Ramos (cell line): Measurements from ENCODE around the gene SUCO.
"Not testable (repeated sequence)": the region's sequence is repeated elsewhere in the genome, so short reads cannot be mapped to it uniquely, and the experiment has no call there.

Experiments used
- in situ Hi-C: fragments of 300-500 bp; cut with MboI; formaldehyde crosslinking; loops from one replicate; pipeline ENCODE4 v1.14.3; 2022; ENCODE audit warnings: low sequenced_read_pairs; ENCODE audit not compliant: unreplicated experiment

The SUCO gene

DNA sequence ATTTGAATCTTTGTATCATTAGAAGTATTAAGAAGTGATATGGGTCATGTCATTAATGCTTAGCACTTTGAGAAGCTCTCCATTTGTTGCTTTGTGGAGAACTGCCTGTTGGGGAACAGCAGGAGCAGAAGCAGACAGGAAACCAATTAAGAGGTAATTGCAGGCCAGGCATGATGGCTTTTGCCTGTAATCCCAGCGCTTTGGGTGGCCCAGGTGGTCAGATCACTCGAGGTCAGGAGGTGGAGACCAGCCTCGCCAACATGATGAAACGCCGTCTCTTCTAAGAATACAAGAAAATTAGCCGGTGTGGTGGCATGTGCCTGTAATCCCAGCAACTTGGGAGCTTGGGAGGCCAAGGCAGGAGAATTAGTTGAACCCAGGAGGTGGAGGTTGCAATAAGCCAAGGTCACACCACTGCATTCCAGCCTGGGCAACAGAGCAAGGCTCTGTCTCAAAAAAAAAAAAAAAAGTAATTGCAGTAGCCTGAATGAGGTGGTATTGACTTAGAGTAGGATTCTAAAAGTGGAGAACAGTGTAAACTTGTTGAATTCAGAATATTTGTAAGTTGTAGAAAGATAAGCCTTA, 68.2 kb downstream of the SUCO start:
- in situ Hi-C loops: no loop called here

DNA sequence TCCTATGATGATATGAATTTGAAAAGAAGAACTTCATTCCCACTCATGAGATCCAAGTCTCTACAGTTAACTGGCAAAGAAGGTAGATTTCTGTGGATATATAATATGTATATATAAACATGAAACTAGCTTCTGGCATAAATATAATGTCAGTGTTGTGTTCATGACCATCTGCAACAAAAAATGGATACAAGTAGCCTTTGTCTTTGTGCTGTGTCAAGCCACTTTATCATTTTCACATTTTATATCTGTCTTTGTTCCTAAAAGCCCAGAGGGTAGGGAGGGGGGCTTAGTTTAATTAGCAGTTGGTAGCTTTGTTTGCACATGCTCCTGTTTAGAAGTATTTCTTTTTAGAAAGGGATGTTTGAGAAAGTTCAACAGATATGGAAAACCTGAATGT, 69.8 kb downstream of the SUCO start:
- in situ Hi-C loops: no loop called here

DNA sequence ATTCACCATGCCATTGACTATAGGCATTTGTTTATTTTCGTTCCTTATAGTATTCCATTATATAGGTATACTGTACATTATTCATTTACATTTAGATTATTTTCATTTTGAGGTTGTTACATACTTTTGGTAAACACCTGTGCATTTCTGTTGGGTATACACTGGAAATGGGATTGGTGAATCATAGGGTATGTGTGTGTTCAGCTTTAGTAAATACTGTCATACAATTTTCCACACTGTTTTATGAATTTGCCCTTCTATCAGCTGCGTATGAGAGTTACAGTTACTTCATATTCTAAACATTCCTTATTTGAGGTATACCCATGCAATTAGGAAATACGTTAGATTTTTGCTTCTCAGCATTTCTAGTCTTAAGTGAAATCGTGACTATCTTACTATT, 70.9 kb downstream of the SUCO start:
- in situ Hi-C loops: no loop called here

DNA sequence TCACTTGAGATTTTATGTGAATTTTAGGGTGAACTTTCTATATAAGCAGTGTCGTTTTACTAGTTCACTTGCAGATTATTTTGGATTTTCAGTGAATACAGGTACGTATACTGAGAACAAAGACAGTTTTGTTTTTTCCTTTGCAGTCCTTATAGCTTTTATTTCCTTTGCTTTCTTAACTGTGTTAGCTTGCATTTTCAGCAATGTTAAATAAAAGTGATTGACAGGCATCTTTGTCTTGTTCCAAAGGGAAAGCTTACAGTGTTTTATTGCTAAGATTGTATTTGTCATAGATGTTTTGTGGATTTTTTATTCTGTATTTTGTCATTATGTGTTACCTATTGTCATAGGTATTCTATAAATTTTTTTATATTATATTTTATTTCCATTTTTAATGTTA, 72.7 kb downstream of the SUCO start:
- in situ Hi-C loops: no loop called here

DNA sequence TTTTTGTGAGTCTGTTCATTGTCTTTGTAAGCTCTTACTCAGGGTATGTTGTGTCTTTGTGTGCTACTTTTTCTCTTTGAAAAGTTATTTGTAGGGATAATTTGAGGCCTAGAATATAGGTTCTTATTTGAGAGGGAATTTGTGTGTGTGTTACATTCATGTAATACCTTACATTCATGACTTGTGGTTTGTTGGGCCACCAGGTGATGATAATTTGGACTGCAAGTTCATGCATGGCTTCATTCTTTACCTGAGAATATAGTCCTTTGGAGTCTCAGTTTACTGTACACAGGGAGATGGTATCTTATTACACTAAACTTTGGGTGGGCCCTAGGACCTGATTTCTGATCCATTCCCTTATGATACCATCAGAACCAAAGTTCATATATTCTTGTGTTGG, 74.2 kb downstream of the SUCO start:
- in situ Hi-C loops: no loop called here

DNA sequence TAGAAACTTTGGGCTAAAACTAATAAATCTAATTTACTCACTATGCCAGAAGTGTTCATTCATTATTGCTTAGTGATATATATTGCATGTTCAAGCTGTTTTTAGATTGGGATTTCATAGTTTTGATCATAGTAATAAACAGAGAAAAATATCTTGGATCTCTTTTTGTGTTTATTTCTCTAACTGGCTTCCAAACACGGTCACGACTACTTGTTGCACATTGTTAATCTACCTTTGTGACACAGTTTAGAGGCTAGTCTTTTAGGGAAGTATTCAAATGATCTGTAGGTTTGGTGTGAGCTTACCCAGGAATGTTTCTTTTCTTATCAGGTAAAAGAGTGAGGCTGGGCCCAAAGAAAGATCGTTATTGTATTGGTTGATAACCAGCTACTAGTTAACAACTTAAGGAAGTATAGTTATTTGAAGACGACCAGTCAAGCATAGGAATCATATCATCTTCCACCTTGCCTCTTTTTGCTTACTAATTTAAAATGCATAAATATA, 75.2 kb downstream of the SUCO start:
- in situ Hi-C loops: no loop called here

DNA sequence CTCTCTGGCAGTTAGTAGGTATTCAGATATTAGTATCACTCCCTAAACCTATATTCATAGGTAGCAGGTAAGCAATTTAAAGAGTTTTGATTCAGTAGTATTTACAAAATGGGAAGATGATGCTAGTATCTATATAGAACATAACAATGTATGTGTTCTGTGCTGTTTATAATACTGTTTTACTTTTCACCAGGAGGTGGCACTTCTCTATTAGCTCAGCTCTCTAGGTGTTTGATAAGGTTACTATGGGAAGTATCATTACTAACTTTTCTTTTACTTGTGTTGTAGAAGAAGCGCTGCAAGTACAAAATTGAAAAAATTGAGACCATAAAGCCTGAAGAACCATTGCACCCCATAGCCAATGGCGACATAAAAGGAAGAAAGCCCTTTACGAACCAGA, 76.6 kb downstream of the SUCO start:
- in situ Hi-C loops: no loop called here

DNA sequence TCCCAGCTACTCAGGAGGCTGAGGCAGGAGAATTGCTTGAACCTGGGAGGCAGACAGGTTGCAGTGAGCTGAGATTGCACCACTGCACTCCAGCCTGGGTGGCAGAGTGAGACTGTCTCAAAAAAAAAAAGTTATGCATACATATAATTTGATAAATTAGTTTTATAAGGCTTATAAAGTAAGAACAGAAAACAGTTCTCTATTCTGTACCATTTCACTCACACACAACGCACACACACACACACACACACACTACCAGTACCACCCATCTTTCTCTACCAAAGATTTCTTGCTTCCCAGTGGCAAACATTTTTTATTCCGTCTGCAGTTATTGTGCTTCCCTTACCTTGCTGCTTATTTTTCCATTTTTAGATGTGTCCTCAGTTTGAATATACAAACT, 79.5 kb downstream of the SUCO start:
- in situ Hi-C loops: no loop called here

DNA sequence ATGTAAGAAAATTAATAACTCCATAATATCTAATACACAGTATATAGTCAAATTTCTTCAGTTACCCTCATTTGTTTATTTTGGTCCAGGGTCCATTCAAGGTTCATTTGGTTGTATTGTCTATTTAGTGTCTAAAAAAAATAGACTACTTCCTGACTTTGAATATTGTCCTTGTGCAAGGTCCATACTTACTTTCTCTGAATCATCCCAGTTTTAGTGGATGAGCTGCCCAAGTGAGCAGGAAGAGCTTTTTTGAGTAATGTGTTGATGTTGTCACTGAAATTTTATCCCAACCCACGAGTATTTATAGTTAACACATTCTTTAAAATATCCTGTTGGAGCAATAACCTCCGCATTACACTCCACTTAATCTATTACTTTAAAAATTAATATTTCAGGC, 80.3 kb downstream of the SUCO start:
- in situ Hi-C loops: no loop called here

DNA sequence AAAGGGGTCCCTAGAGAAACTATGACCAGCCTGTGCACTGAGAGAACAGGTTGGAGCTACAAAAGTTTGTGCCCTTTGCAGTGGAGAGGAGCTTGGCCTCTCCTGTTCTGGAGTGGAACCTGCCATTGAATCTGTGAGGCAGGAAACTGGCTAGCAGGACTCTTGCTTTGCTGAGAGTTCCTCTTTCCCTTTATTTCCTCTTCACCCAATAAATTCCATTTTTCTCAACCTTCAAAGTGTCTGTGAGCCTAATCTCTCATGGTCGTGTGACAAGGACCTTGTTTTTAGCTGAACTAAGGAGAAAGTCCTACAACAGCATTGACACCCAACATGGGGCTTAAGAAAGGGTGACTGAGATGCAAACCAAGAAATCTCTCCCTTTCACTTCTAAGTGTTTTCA, 83.2 kb downstream of the SUCO start:
- in situ Hi-C loops: no loop called here

DNA sequence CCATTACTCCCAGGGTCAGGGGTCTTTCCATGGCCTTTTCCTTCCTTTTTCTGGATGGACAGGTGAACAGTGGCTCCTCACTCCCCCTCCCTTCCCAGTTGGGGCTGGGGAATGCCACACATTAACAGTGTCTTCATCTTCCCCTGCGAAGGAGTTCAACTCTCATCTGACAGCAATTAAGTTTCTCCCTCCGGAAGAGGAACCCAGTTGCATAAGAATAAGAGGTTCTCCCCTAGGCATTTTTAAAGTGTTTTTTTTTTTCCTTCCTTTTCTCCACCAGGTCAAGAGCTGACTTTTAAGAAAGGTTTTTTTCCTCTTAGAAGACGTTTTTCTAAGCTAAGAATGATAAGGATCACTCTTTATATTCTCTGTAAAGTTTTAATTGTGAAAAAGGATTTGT, 83.7 kb downstream of the SUCO start:
- in situ Hi-C loops: no loop called here

DNA sequence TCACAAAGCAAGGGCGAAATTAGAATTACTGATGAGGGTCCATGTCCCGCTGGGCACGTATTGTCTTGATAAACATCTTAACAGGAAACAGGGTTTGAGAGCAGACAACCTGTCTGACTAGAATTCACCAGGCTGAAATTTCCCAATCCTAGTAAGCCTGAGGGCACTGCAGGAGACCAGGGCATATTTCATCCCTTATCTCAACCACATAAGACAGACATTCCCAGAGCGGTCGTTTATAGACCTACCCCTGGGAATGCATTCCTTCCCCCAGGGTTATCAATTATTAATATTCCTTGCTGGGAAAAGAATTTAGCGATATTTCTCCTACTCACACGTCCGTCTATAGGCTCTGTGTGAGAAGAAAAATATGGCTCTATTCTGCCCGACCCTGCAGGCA, 87.7 kb downstream of the SUCO start:
- in situ Hi-C loops: not testable (repeated sequence)

DNA sequence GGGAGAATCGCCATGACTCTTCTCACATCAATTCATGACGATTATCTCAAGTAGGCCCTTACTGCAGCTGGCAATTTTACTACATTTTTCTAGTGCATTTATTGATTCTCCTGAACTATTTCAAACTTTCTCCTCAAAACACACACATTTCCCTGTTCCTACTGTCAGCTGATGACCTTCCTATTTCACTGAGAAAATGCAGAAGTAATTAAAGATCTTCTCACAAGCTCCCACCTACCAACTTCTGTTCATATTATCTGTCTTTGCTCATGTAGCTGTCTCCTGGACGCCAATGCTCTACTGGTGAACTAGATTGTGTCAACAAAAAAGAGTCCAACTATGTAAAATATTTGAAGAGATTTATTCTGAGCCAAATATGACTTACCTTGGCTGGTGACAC, 89.6 kb downstream of the SUCO start:
- in situ Hi-C loops: no loop called here

DNA sequence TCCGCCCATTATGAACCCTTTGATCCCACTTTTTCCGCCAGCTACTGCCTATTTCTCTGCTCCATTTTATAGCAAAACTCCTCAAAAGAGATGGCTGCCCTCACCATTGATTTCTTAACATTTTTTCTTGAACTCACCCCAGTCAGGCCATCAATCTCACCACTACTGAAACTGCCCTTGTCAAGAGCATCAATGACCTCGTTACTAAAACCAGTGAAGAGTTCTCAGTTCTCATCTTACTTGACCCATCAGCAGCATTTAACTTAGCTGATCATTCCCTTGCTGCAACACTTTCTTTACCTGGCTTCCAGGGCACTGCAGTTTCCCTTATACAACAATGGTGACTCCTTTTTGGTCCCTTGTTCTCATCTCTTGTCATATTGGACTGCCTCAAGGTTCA, 90.8 kb downstream of the SUCO start:
- in situ Hi-C loops: no loop called here

DNA sequence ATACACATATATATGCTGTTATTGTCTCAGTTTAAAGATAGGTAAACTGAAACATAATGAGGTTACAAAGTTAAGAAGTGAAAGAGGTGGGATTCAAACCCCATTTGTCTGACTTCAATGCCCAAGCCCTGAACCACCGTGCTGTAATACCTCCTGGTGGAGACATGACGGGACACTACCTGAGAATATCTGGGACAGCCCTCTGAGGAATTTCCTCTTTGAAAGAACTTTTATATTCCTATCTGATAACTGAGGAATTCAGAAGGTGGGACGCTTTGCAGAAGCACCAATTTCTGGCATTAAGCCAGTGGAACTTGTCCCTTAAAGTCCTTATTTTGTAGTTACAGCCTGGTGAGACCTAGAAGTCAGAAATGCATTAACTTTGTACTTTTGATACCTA, 93.9 kb downstream of the SUCO start:
- in situ Hi-C loops: no loop called here

DNA sequence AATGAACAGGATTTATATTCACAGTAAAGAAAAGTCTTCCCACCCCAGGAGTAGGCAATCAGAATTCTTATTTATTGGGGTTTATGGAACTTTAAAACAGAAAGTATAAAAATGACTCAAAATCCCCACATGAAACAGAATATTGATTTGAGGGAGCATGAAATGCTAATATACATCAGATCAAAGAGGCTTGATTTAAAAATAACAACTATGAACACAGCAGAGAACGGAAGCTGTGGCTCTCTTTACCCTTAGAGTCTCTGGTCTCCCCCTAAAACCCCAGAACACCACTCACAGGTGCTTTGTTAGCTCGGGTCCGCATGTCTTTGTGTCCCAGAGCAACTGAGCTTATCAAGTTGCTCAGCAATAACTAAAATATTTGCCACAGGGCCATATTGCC, 94.8 kb downstream of the SUCO start:
- in situ Hi-C loops: no loop called here

DNA sequence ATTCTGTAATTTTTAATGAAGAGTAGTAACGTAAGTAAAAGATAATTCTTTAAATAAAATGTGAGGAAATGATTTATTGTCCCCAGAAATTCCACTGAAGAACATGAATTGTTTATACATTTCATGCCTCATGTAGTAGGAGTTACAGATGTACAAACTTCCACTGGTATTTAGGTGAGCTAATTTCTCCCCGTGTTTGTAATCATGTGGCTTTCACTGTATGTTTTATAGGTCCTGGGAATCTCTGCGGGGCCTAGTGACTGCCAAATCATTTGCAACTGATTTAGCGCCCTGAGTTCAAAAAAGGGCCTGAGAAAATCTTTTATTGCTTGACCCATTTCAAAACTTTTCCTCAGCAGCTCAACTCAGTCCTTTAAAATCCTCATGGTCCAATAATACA, 95.5 kb downstream of the SUCO start:
- in situ Hi-C loops: no loop called here

DNA sequence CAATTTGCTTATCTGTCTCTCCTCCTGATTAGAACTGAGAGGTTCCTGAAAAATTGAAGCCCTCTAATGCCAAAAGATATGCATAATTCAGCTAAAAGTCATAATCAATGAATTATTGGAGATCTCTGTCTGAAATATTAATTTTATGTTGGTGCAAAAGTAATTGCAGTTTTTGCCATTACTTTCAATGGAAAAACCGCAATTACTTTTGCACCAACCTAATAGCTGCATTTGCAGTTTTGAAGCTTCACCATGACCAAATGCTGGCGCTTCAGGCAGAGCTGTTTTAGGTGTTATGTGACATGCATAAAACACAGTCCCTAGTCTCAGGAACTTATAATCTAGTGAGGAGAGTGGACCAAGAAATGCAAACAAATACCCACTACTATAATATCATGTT, 96.2 kb downstream of the SUCO start:
- in situ Hi-C loops: no loop called here

DNA sequence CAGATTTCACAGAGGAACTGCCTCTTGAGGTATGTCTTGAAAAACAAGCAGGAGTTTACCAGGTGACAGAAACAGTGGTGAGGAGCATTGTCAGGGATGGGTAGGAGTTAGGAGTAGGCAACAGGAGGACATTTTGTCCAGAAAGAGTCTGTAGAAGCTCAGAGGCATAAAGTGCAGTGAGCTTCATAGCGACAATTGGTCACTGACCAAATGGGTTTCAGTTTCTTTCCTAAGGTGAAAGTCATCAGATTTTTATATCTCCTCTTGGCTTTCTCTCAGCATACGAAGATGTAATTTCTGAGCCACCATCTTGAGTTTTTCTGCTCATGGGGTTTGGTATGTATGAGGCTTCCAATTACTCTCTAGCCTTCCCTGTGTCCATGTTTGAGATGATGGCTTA, 96.7 kb downstream of the SUCO start:
- in situ Hi-C loops: no loop called here

DNA sequence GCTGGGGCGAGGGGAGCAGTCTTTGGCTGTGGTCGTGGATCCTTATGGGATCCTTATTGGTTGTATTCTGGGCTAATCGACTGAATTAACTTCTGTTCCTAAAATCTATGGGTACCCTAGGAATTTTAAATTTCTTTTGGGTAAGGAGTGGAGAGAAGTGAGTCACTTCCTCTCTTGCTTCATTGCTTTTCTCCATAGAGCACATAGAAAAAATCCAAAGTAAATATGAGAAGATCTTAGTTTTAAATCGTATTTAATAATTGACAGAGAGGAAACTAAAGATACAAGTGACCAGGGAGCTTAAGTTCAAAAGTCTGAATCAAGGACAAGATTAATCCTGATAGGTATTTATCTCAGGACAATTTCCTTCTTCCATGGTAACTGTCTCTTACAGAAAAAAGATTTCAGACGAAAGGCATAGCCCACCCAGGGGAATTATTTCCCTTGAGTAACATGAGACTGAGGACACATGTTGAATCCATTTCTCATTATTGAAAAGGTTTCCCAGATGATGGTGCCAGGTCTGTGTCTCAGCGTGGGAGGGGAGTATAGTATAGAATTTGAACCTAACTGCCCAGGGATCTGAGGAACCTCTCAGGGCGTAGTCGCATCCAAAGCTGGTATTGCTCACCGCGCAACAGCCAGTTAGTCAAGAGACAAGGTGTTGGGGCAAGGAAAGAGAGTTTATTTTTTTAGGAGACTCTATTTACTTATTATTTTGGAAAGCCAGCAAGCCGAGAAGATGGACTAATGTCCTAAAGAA, 97.3 kb downstream of the SUCO start:
- in situ Hi-C loops: no loop called here

DNA sequence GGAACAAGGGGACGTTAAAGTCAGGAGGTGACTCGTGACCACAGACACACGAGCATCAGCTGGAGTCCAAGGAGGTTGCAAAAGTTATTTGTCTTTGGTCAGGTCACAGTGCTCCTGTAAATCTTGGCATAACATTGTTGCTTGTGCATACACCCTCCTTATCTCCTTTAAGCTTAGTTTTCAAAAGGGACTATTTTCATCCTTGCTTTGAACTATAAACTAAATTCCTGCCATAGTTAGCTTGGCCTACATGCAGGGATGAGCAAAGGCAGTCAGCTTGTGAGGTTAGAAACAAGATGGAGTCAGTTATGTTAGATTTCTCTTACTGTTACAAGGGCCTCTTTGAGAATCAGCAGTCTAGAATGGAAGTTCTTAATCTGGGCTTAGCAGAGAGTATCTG, 97.9 kb downstream of the SUCO start:
- in situ Hi-C loops: no loop called here

DNA sequence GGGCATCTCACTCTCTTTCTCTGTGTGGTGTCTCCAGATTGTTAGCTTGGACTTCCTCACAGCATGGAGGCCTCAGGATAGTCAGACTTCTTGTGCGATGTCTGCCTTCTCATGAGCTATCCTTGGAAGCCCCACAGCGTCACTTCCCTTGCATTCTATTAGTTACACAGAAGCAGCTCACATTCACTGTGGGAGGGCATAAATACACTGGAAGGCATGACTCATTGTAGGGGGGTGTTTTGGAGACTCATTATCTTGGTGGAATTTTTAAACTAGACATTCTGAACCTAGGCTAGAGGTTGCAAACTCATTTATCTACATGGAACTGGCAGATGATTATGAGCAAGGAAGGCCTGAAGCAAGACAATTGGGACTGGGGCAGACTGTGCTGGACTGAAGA, 104.6 kb downstream of the SUCO start:
- in situ Hi-C loops: no loop called here
